Measurements from ENCODE around the gene NANS.
A peak's percentile ranks its signal among the peaks of the same experiment; 100 is the strongest.
"Not testable (repeated sequence)": the region's sequence is repeated elsewhere in the genome, so short reads cannot be mapped to it uniquely, and the experiment has no call there.

NANS gene

DNA sequence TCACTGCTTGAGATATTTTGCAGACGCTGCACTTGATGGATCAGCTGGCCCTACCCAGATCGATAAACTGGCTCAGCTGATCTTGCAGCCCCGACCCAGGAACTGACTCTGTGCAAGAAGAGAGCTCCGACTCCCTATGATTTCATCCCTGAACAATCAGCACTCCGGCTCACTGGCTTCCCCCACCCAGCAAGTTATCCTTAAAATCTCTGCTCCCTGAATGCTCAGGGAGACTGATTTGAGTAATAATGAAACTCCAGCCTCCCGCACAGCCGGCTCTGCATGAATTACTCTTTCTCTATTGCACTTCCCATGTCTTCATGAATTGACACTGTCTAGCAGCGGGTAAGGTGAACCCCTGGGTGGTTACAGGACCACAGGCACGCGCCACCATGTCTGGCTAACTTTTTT is 16.9 kb upstream of the NANS start:
- DNase-seq, result no peak

- DNase-seq, result no peak
Observed at GRCh38 chr9:98040212-98040611, 16.3 kb upstream of the NANS start.

GRCh38 chr9:98043915-98044314 is 12.6 kb upstream of the NANS start:
- DNase-seq, result no peak

- peak; percentile 31 for DNase-seq
Observed at GRCh38 chr9:98045234-98046179, 11.0 kb upstream of the NANS start.

- DNase-seq, result no peak
Observed at GRCh38 chr9:98046180-98046543, 10.4 kb upstream of the NANS start.

DNA sequence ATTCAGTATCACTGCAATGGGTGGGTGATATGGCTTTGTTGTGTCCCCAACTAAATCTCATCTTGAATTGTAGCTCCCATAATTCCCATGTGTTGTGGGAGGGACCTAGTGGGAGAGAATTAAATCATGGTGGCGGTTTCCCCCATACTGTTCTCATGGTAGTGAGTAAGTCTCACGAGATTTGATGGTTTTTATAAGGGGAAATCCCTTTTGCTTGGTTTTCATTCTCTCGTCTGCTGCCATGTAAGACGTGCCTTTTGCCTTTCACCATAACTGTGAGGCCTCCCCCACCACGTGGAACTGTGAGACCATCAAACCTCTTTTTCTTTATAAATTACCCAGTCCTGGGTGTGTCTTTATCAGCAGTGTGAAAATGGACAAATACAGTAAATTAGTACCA is 9.5 kb upstream of the NANS start:
- no peak for DNase-seq

- no peak for DNase-seq
Observed at GRCh38 chr9:98049288-98050072, 7.1 kb upstream of the NANS start.

- DNase-seq, result no peak
Observed at GRCh38 chr9:98050351-98050750, 6.2 kb upstream of the NANS start.

DNA sequence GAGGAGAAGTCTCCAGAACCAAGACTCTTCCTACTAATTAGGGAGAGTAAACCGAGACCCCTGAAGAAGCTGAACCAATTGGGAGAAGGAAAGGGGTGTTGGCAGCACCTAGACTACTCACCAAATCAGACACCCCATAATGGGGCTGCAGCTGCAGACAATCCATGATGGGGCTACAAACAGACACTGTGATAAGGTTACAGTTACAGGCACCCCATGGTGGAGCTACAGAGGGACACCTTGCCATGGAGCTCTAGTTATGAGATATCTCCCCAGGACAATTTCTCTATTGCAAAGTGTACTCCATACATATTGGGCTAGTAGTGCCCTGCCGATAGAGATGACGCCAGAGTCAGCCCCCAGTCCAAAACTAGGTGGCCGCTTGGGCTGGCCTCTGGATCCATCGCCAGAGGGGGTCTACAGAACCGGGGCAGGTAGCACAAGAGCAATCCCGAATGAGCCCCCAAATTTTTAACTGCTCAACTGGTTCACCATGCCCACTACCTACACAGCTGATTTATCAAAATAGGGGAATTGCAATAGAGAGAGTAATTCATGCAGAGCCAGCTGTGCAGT is 2.1 kb upstream of the NANS start:
- no peak for DNase-seq

DNA sequence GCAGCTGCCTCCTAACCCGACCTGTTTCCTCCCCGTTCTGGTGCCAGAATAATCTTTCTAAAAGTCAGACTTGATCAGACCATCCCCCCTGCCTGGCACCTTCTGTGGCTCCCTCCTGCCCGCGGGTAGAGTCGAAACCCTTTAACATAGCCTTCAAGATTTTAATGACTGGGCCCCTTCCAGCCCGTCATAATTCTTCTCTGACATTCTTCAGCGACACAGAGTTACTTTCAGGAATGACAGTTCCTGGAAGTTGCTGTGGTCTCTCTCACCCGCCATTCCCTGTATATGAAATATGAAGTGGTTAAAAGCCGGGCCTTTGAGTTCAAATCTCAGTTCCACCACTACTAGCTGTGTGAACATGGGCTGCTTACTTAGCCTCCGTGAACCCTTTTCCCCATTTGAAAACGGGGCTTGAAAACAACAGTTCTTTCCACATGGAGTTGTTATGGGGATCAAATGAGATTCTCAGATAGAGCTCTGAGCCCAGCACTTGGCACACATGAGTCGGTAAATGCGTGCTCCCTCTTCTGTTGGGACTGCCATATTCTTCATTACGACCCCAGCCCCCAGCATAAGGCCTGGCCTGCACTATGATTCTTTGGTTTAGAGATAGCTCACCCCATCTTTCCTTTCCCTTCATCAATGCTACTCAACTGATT is 737 bp downstream of the NANS start:
- DNase-seq, result no peak

GRCh38 chr9:98062161-98062560 is 5.6 kb downstream of the NANS start:
- no peak for DNase-seq

- no peak for DNase-seq
Observed at GRCh38 chr9:98064623-98065392, 8.3 kb downstream of the NANS start.

GRCh38 chr9:98066235-98066634 is 9.7 kb downstream of the NANS start:
- DNase-seq, result no peak

- no peak for DNase-seq
Observed at GRCh38 chr9:98067184-98067583, 10.7 kb downstream of the NANS start.

GRCh38 chr9:98069551-98069950 is 13.0 kb downstream of the NANS start:
- DNase-seq, result no peak

DNA sequence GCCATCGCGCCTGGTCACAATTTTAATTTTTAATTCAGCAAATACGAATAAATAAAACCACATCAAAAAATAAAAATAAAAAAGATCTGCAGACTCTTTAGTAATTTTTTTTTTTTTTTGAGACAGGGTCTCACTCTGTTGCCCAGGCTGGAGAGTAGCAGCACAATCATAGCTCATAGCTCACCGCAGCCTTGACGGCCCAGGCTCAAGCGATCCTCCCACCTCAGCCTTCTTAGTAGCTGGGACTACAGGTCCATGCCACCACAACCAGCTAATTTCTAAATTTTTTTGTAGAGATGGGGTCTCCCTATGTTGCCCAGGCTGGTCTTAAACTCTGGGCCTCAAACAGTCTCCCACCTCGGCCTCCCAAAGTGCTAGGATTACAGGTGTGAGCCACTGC is 14.2 kb downstream of the NANS start:
- no peak for DNase-seq

DNA sequence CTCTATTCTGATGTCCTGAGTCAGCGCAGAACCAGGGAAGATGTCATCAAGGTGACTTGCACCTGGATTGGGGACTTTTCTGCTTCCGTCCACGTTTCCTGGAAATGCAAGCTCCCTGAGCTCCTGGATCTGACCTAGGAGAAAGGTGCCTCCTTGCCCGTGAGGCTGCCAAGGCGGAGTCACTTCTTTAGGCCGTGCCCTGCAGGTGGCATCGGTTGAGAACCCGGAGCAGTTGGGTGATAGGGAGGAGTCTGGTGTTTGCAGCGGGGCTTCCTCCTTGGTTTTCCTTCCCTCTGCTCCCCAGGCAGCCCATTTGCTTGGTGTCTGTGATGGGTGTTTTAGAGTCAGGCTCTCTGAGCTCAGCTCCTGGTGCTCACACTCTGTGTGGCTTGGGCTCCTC is 15.2 kb downstream of the NANS start:
- no peak for DNase-seq

DNA sequence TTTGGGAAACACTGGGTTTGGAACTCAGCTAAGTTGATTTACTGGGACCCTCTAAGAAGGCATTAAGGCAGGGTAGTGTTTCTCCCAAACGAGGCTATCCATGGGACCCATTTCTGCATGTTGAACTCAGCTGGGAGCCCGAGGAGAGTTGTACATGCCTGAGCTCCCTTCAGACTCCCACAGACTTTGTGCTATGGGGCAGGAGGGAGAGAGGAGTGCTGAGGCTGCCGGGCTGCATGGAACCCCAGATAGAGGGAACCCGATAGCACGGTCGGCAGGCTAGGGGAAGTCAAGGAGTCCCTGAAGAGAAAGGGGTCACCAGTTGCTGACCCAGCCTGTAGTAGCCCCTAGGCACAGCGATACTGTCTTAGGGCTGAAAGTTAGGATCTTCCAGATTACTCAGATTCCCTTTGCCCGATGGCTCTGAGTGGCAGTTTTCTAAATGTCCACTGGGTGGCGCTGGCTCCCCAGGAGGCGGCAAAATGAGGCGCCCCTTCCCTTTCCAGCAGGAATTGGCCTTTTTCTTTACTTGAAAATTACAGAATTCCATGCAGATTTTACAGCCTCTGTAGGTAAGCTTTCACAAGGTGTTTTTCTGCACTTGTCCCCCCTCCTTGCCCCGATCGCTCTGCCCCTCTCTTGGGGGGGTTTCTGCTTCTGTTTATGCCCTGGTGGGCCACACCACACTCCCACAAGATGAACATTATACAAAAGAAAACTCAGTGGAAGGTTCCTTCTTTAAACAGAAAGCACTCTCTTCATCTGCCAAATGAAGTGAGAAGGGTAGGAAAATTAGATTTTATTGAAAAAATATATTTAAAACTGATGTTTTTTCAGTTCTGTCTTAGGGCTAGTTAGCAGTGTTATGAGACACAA is 17.8 kb downstream of the NANS start:
- peak; percentile 61 for DNase-seq

- no peak for DNase-seq
Observed at GRCh38 chr9:98075332-98075805, 18.8 kb downstream of the NANS start.

- not testable (repeated sequence) for DNase-seq
Observed at GRCh38 chr9:98076514-98076890, 20.0 kb downstream of the NANS start.

GRCh38 chr9:98078895-98079294 is 22.4 kb downstream of the NANS start:
- DNase-seq, result no peak
